ENCODE data around the gene RPS5.
A peak's percentile ranks its signal among the peaks of the same experiment; 100 is the strongest.
"Not testable (repeated sequence)": the region's sequence is repeated elsewhere in the genome, so short reads cannot be mapped to it uniquely, and the experiment has no call there.

Gene RPS5

DNA sequence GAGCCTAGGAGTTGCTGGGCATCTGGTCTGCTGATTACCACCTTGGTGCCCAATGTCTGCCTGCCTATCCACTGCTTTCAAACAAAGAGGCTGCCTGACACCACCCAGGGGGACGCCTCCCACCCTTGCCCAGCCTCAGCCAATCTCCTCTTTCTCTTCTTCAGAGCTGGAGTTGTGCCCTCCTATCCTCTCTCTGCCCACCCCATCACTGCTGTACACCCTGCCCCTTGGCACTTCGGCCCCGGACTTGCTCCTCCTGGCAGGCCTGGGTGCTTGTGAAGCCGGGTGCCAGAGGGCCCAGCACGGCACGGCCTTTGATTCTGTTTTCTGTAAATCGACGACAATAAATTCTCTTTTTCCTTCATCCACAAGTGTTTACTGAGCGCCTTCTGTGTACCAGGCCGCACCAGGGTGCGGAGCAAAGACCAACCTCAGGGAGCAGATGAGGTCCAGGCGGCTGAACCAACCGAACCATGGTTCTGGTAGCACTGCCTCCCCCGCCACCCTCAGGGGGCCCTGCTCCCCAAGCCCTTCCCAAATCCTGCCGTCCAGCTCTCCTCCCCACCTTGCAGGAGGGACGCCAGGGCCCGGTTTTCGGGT lies 13.3 kb downstream of the RPS5 start:
- in situ Hi-C loops (cut with MboI; ENCODE audit: low pct_unique_long_range_greater_than_20kb, low sequenced_read_pairs, unreplicated experiment) = no loop called here

DNA sequence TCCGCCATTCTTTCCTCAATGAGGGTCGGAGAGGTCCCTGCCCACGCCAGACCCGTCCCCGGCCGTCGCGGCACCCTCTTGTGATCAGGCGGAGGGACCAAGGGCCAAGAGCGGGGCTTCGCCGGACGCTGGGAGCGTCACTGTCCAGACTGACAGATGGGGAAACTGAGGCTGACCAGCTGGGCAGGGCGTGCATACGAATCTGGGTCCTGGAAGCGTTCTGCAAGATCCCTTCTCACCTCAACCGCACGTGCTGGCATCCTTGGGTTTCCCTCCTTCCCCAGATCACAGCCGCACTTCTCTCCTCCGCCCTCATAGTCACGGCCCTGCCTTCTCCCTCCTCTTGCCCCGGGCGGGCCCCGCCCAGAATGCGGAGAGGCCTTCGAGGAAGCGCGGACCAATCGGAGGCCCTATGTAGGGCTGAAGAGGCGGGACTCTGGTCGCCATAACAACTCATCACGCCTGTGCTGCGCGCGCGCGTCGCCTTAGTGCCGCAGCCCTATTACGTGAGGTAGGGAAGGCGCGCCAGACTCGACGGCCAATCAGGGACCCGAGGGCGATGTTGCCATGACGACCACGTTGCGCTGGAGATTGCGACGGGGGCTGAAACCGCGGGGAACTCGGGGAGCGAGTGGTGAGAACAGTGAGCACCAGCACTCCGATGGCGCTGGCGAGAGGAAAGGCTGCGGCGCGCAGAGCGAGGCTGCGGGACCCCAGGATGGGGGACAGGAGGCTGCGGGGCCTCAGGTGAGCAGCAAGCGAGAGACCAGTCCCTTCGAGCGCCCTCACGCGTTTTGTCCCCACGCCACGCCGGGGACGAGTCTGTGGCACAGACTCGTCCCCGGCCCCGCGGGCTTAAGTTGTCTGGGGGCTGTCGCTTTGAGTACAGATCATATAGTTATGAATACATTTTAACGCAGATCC lies 14.1 kb downstream of the RPS5 start:
- in situ Hi-C loops (cut with MboI; ENCODE audit: low pct_unique_long_range_greater_than_20kb, low sequenced_read_pairs, unreplicated experiment) = no loop called here
- TF ChIP-seq, protein P1, sequence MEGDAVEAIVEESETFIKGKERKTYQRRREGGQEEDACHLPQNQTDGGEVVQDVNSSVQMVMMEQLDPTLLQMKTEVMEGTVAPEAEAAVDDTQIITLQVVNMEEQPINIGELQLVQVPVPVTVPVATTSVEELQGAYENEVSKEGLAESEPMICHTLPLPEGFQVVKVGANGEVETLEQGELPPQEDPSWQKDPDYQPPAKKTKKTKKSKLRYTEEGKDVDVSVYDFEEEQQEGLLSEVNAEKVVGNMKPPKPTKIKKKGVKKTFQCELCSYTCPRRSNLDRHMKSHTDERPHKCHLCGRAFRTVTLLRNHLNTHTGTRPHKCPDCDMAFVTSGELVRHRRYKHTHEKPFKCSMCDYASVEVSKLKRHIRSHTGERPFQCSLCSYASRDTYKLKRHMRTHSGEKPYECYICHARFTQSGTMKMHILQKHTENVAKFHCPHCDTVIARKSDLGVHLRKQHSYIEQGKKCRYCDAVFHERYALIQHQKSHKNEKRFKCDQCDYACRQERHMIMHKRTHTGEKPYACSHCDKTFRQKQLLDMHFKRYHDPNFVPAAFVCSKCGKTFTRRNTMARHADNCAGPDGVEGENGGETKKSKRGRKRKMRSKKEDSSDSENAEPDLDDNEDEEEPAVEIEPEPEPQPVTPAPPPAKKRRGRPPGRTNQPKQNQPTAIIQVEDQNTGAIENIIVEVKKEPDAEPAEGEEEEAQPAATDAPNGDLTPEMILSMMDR (IDR thresholded peaks at IDR 0.05; ENCODE audit: extremely low read depth, insufficient read depth, missing control alignments) = peak; percentile 9
- DNase-seq (ENCODE audit: low spot score) = peak; percentile 99

More for the DNA sequence above, 13.3 kb downstream of the RPS5 start:
- no peak for DNase-seq (ENCODE audit: low spot score)
- TF ChIP-seq, protein P1 (IDR thresholded peaks at IDR 0.05; ENCODE audit: extremely low read depth, insufficient read depth, missing control alignments) = no peak

DNA sequence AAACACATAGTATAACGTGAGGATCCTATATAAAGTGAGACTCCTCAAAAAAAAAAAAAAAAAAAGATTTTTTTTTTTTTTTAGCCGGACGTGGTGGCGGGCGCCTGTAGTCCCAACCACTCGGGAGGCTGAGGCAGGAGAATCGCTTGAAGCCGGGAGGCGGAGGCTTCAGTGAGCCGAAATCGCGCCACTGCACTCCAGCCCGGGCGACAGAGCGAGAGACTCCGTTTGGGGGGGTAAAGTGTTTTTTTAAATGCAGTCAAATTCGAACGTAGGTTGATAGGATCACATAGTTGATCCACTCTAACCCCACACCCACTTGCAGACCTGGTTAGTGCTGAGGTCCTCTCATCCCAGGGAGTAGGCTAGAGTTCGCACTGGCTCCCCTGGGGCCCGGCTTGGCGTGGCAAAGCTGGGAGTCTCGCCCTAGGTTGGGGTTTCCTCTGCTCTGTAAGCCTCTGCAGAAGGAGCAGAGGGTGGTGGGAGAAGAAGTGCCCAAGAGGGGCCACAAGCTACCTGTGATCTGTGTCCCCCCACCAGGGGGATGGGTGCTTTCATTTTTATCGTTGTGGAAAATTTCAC lies 14.9 kb downstream of the RPS5 start:
- in situ Hi-C loops (cut with MboI; ENCODE audit: low pct_unique_long_range_greater_than_20kb, low sequenced_read_pairs, unreplicated experiment) = no loop called here
- DNase-seq (ENCODE audit: low spot score) = no peak

DNA sequence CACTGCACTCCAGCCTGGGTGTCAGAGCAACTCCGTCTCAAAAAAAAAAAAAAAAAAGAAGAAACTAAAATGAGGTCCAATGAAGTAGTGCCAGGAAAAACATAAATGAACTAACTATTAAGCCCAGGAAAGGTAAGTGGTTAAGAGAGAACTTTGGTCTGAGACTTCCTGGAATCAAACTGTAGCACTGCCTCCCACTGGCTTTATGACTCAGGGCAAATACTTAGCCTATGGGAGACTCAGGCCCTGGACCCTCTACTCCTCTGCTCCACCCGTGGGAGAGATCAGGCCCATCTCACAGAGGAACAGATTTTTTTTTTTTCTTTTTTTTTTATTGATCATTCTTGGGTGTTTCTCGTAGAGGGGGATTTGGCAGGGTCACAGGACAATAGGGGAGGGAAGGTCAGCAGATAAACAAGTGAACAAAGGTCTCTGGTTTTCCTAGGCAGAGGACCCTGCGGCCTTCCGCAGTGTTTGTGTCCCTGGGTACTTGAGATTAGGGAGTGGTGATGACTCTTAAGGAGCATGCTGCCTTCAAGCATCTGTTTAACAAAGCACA lies 16.9 kb downstream of the RPS5 start:
- DNase-seq (ENCODE audit: low spot score); in situ Hi-C loops (cut with MboI; ENCODE audit: low pct_unique_long_range_greater_than_20kb, low sequenced_read_pairs, unreplicated experiment): not testable (repeated sequence)

More for the DNA sequence above, 14.9 kb downstream of the RPS5 start:
- TF ChIP-seq, protein P1 (IDR thresholded peaks at IDR 0.05; ENCODE audit: extremely low read depth, insufficient read depth, missing control alignments) = no peak

DNA sequence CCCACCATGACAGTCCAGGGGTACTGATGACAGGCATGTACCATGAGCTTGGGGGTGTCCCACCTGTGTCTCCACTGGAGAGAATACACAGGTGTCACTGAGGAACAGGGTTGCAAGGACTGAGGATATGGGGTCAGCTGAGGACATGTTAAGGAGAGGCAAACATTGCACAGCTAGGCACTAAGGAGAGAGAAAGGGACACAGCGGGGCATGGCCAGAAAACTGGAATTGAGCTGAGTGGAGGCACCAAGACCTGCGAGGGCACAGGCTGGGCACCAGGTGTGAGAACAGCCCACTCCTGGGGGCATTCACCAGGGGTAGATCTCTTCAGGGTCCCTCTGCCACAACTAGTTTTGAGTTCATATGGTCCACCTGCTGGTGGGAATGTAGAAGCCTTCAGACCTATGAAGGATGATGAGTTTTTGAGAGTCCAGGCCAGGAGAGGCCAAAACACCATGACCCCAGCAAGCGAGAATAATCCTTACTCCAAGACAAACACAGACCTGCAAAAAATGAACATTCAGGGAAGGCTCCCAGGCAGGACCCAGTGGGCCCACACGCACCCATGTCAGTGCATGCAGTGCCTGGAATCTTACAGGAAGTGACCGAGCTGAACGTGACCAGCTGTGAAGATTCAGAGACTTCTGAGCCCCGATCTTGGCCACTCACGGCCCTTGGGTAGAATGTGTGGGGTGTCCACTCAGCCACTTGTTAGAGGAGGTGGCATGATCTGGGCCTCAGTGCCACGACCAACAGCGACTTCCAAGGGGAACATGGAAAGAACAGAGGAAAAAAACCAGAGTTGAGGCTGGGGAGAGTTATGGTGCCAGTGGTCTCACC lies 20.0 kb downstream of the RPS5 start:
- no peak for DNase-seq (ENCODE audit: low spot score)
- TF ChIP-seq, protein P1 (IDR thresholded peaks at IDR 0.05; ENCODE audit: extremely low read depth, insufficient read depth, missing control alignments) = peak; percentile 23
- in situ Hi-C loops (cut with MboI; ENCODE audit: low pct_unique_long_range_greater_than_20kb, low sequenced_read_pairs, unreplicated experiment) = no loop called here

DNA sequence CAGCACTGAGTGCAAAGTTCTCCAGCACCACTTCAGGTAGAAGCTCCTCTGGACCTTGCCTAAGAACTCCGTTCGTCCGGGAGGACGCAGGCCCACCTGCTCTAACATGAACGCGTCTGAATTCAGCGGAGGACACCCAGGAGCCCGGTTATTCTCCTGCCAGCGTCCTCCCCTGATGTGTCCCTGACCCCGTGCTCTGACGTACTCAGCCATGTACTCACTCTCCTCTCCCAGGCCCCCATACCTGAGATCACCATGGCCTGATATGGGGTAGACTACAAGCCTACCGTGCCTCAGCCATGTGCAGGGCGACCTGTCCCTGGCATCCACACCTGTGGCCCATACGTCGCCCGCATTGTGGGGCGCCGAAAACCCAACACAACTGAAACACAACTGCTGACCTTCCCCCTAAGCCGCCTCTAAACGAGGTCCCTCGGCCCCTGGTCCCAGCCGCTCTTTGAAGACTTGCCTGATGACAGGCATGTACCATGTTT lies 20.6 kb downstream of the RPS5 start:
- in situ Hi-C loops (cut with MboI; ENCODE audit: low pct_unique_long_range_greater_than_20kb, low sequenced_read_pairs, unreplicated experiment) = no loop called here
- TF ChIP-seq, protein P1 (IDR thresholded peaks at IDR 0.05; ENCODE audit: extremely low read depth, insufficient read depth, missing control alignments) = no peak
- no peak for DNase-seq (ENCODE audit: low spot score)

All from GM13977 (cell line).